ENCODE data around the gene MRPL1.
"Not testable (repeated sequence)": the region's sequence is repeated elsewhere in the genome, so short reads cannot be mapped to it uniquely, and the experiment has no call there.

MRPL1 gene

GRCh38 chr4:77920371-77920770 lies 57.7 kb downstream of the MRPL1 start:
- no peak for DNase-seq

- no peak for DNase-seq
These were observed 59.1 kb downstream of the MRPL1 start for GRCh38 chr4:77921701-77922100.

GRCh38 chr4:77922158-77923094 lies 59.8 kb downstream of the MRPL1 start:
- no peak for DNase-seq

GRCh38 chr4:77927991-77928925 lies 65.6 kb downstream of the MRPL1 start:
- DNase-seq: no peak

GRCh38 chr4:77930154-77930639 lies 67.6 kb downstream of the MRPL1 start:
- no peak for DNase-seq

- DNase-seq: no peak
These were observed 68.2 kb downstream of the MRPL1 start for GRCh38 chr4:77930876-77931275.

GRCh38 chr4:77931452-77932135 lies 69.0 kb downstream of the MRPL1 start:
- no peak for DNase-seq

GRCh38 chr4:77938560-77938959 lies 75.9 kb downstream of the MRPL1 start:
- no peak for DNase-seq

- not testable (repeated sequence) for DNase-seq
These were observed 83.3 kb downstream of the MRPL1 start for GRCh38 chr4:77945929-77946328.

GRCh38 chr4:77950203-77950602 lies 87.6 kb downstream of the MRPL1 start:
- DNase-seq: no peak

- no peak for DNase-seq
These were observed 89.8 kb downstream of the MRPL1 start for GRCh38 chr4:77952457-77952856.

GRCh38 chr4:77954690-77955089 lies 92.1 kb downstream of the MRPL1 start:
- no peak for DNase-seq

- no peak for DNase-seq
These were observed 94.3 kb downstream of the MRPL1 start for GRCh38 chr4:77956917-77957316.

- no peak for DNase-seq
These were observed 96.3 kb downstream of the MRPL1 start for GRCh38 chr4:77958897-77959296.

GRCh38 chr4:77959566-77960338 lies 97.1 kb downstream of the MRPL1 start:
- peak; percentile 30 for DNase-seq

GRCh38 chr4:77960367-77960766 lies 97.7 kb downstream of the MRPL1 start:
- DNase-seq: no peak

GRCh38 chr4:77963004-77963403 lies 100.4 kb downstream of the MRPL1 start:
- no peak for DNase-seq

GRCh38 chr4:77973657-77974056 lies 111.0 kb downstream of the MRPL1 start:
- DNase-seq: not testable (repeated sequence)

GRCh38 chr4:77982900-77983540 lies 120.4 kb downstream of the MRPL1 start:
- not testable (repeated sequence) for DNase-seq

- DNase-seq: not testable (repeated sequence)
These were observed 121.1 kb downstream of the MRPL1 start for GRCh38 chr4:77983612-77984311.

- no peak for DNase-seq
These were observed 127.3 kb downstream of the MRPL1 start for GRCh38 chr4:77989968-77990367.

Data from CD4-positive, alpha-beta T cell treated with Interleukin-21 for 1 hour (primary cell).